ENCODE data around the gene INO80D. TPM values are rescaled to one million over a fixed set of nuclear protein-coding genes. Genes with fewer than 3 reads are reported as not detected.

INO80D gene
- total and polyA plus RNA-seq, 2 of the 13 experiments (the other 11 are each of a cell fraction or from before 2014, with no cell fraction given) = 7.6 to 7.9 TPM

DNA sequence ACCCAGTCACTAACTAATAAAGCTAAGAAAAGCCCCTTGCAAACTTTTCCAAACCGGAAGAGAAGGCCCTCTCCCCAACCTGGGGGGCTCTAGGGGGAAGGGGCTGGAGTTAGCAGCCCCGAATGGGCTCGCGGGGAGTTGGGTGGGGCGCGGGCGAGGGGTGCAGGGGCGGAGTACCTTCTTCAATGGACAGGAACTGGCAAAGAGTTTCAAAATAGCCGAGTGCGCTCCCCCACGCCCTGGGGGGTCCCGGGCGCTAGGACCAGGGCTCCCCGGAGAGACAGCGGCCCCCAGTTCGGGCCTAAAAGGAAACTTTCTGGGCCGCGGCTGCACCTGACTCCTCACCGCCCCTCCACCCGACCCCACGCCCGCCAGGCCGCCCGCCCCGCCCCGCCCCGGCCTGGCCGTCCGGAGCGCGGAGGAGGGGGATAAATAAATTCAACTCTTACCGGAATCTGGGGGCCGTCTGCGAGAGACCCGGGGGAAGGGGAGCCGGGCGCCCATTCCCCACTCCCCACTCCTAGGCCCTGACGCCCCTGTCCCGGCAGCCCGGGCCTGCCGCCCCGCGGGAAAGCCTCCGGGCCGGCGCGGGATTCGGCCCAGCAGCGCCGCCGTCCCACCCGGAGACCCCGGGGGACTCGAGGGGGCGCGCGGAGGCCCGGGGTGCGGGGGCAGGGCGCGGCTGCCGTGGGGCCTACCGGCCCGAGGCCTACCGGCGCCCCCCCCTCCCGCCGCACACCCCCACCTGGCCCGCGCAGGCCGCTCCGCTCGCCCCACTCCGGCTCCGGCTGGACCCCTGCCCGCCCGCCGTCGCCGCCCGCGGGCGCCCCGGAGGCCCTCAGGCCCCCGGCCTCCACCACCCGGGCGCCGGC lies 868 bp downstream of the INO80D start (continued):
- TF ChIP-seq, protein P1, sequence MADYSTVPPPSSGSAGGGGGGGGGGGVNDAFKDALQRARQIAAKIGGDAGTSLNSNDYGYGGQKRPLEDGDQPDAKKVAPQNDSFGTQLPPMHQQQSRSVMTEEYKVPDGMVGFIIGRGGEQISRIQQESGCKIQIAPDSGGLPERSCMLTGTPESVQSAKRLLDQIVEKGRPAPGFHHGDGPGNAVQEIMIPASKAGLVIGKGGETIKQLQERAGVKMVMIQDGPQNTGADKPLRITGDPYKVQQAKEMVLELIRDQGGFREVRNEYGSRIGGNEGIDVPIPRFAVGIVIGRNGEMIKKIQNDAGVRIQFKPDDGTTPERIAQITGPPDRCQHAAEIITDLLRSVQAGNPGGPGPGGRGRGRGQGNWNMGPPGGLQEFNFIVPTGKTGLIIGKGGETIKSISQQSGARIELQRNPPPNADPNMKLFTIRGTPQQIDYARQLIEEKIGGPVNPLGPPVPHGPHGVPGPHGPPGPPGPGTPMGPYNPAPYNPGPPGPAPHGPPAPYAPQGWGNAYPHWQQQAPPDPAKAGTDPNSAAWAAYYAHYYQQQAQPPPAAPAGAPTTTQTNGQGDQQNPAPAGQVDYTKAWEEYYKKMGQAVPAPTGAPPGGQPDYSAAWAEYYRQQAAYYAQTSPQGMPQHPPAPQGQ (CRISPR knock-in tag; IDR thresholded peaks at IDR 0.05; ENCODE audit: borderline replicate concordance) = no peak
- no peak for TF ChIP-seq THRA (CRISPR knock-in tag; IDR thresholded peaks at IDR 0.05; ENCODE audit: borderline replicate concordance)
- 0 out of 2 replicates have a peak, but pooled peaks have one; percentile 6 for TF ChIP-seq SPEN (CRISPR knock-in tag; IDR thresholded peaks at IDR 0.05; ENCODE audit: low read depth)
- TF ChIP-seq ZSCAN12 (CRISPR knock-in tag; IDR thresholded peaks at IDR 0.05) = no peak
- no peak for TF ChIP-seq CAMTA2 (CRISPR knock-in tag; IDR thresholded peaks at IDR 0.05; ENCODE audit: borderline replicate concordance)
- no peak for TF ChIP-seq ZFAT (CRISPR knock-in tag; conservative IDR thresholded peaks at IDR 0.05)
- TF ChIP-seq ZNF333 (CRISPR knock-in tag; IDR thresholded peaks at IDR 0.05; ENCODE audit: borderline replicate concordance) = no peak
- TF ChIP-seq KAT2B (IDR thresholded peaks at IDR 0.05; ENCODE audit: borderline replicate concordance, low read depth, low read length) = no peak
- TF ChIP-seq, protein P2, sequence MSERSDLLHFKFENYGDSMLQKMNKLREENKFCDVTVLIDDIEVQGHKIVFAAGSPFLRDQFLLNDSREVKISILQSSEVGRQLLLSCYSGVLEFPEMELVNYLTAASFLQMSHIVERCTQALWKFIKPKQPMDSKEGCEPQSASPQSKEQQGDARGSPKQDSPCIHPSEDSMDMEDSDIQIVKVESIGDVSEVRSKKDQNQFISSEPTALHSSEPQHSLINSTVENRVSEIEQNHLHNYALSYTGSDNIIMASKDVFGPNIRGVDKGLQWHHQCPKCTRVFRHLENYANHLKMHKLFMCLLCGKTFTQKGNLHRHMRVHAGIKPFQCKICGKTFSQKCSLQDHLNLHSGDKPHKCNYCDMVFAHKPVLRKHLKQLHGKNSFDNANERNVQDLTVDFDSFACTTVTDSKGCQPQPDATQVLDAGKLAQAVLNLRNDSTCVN (CRISPR knock-in tag; IDR thresholded peaks at IDR 0.05; ENCODE audit: borderline replicate concordance) = no peak
- TF ChIP-seq, protein P3, sequence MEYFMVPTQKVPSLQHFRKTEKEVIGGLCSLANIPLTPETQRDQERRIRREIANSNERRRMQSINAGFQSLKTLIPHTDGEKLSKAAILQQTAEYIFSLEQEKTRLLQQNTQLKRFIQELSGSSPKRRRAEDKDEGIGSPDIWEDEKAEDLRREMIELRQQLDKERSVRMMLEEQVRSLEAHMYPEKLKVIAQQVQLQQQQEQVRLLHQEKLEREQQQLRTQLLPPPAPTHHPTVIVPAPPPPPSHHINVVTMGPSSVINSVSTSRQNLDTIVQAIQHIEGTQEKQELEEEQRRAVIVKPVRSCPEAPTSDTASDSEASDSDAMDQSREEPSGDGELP (IDR thresholded peaks at IDR 0.05; ENCODE audit: borderline replicate concordance, low read depth) = no peak
- TF ChIP-seq ZNF264 (CRISPR knock-in tag; IDR thresholded peaks at IDR 0.05) = no peak
- no peak for TF ChIP-seq ZNF451 (CRISPR knock-in tag; IDR thresholded peaks at IDR 0.05)
- no peak for TF ChIP-seq U2AF1 (optimal IDR thresholded peaks at IDR 0.05; ENCODE audit: low read depth, low read length)
- 0 out of 2 replicates have a peak, but pooled peaks have one; percentile 56 for TF ChIP-seq HOXA5 (CRISPR knock-in tag; IDR thresholded peaks at IDR 0.05)
- no peak for TF ChIP-seq SOX5 (CRISPR knock-in tag; IDR thresholded peaks at IDR 0.05; ENCODE audit: borderline replicate concordance)
- TF ChIP-seq ZNF260 (CRISPR knock-in tag; IDR thresholded peaks at IDR 0.05; ENCODE audit: borderline replicate concordance, low read depth) = no peak
- TF ChIP-seq ZNF317 (CRISPR knock-in tag; IDR thresholded peaks at IDR 0.05) = no peak
- peak; percentile 46; the same call in 1 of the 2 replicates for TF ChIP-seq ZNF782 (CRISPR knock-in tag; IDR thresholded peaks at IDR 0.05; ENCODE audit: borderline replicate concordance)
- TF ChIP-seq ZNF224 (CRISPR knock-in tag; IDR thresholded peaks at IDR 0.05) = no peak
- TF ChIP-seq KLF12 (CRISPR knock-in tag; IDR thresholded peaks at IDR 0.05; ENCODE audit: borderline replicate concordance) = peak; percentile 35
- TF ChIP-seq FOXA3 (CRISPR knock-in tag; IDR thresholded peaks at IDR 0.05) = no peak
- no peak; the same call in 1 of the 2 replicates for TF ChIP-seq ZBTB20 (CRISPR knock-in tag; IDR thresholded peaks at IDR 0.05; ENCODE audit: borderline replicate concordance, low read depth)
- TF ChIP-seq REPIN1 (CRISPR knock-in tag; IDR thresholded peaks at IDR 0.05; ENCODE audit: borderline replicate concordance, low read depth) = 0 out of 2 replicates have a peak, but pooled peaks have one; percentile 13
- no peak for TF ChIP-seq CHD2 (IDR thresholded peaks at IDR 0.05; ENCODE audit: low read depth, low read length)
- no peak for TF ChIP-seq RARA (CRISPR knock-in tag; IDR thresholded peaks at IDR 0.05)

All from HepG2 (cell line).